K562 (cell line): ENCODE data around the gene RING1. TPM values are rescaled to one million over a fixed set of nuclear protein-coding genes. Genes with fewer than 3 reads are reported as not detected.
A peak's percentile ranks its signal among the peaks of the same experiment; 100 is the strongest.

Source experiments
- ATF6 ChIP-seq: sonication (generic); formaldehyde crosslinking; IDR thresholded peaks from 2 replicates; pipeline ENCODE4 v1.4.0; 2020; ENCODE audit warnings: mild to moderate bottlenecking, missing genetic modification reagents
- BRF1 ChIP-seq: IDR thresholded peaks from 3 replicates; pipeline ENCODE4 v1.6.1; 2011; ENCODE audit warnings: borderline replicate concordance, mild to moderate bottlenecking; ENCODE audit not compliant: insufficient read length; ENCODE audit errors: extremely low read depth
- CBX1 ChIP-seq: sonication (generic); IDR thresholded peaks from 2 replicates; pipeline ENCODE4 v1.6.1; 2016; ENCODE audit warnings: antibody characterized with exemption, low read depth, mild to moderate bottlenecking
- E2F1 ChIP-seq: sonication (generic); formaldehyde crosslinking; IDR thresholded peaks from 2 replicates; pipeline ENCODE4 v1.8.1; 2023; ENCODE audit warnings: mild to moderate bottlenecking, missing genetic modification reagents, moderate library complexity
- ETS2 ChIP-seq: IDR thresholded peaks from 2 replicates; pipeline ENCODE4 v1.6.1; 2016; ENCODE audit warnings: borderline replicate concordance, missing genetic modification characterization, mild to moderate bottlenecking, moderate library complexity, missing compliant biosample characterization; ENCODE audit not compliant: poor library complexity, severe bottlenecking
- FOSL1 ChIP-seq: fragments of 200-800 bp; sonication (Bioruptor generic); conservative IDR thresholded peaks from 2 replicates; pipeline ENCODE4 v1.6.1; 2016; ENCODE audit warnings: missing genetic modification characterization, missing compliant biosample characterization
- GATAD2A ChIP-seq: fragments of 450-650 bp; IDR thresholded peaks from 2 replicates; pipeline ENCODE4 v1.6.1; 2017
- MBD1 ChIP-seq: fragments of 250-450 bp; sonication (Bioruptor Pico); IDR thresholded peaks from 2 replicates; pipeline ENCODE4 v1.8.0; 2022; ENCODE audit warnings: inconsistent platforms
- NFATC3 ChIP-seq: fragments of 450-650 bp; IDR thresholded peaks from 2 replicates; pipeline ENCODE4 v1.6.1; 2017; ENCODE audit warnings: mild to moderate bottlenecking
- SRSF9 ChIP-seq: fragments of 200-400 bp; formaldehyde crosslinking; IDR thresholded peaks from 2 replicates; pipeline ENCODE4 v1.6.1; 2017; ENCODE audit warnings: low read depth, low read length, borderline replicate concordance
- TAL1 ChIP-seq: fragments of 450-650 bp; IDR thresholded peaks from 2 replicates; pipeline ENCODE4 v1.6.1; 2016; ENCODE audit warnings: mild to moderate bottlenecking
- TCF3 ChIP-seq: sonication (generic); formaldehyde crosslinking; IDR thresholded peaks from 2 replicates; pipeline ENCODE4 v1.4.0; 2020; ENCODE audit warnings: mild to moderate bottlenecking, missing genetic modification reagents
- TRIM25 ChIP-seq: fragments of 450-650 bp; IDR thresholded peaks from 2 replicates; pipeline ENCODE4 v1.7.0; 2016; ENCODE audit warnings: borderline replicate concordance
- ZBTB12 ChIP-seq: fragments of 250-450 bp; sonication (Bioruptor Pico); IDR thresholded peaks from 2 replicates; pipeline ENCODE4 v1.4.0; 2020
- ZBTB49 ChIP-seq: sonication (generic); formaldehyde crosslinking; IDR thresholded peaks from 2 replicates; pipeline ENCODE4 v1.8.0; 2022; ENCODE audit warnings: missing genetic modification reagents, mild to moderate bottlenecking, borderline replicate concordance
- polyA plus RNA-seq, 8 experiments: library from polyadenylated mRNA; depleted of rRNA in 4 of 8; stranded (reverse) in 5 of 8; unstranded in 3 of 8; fragments of >200 nt; fragmentation: Nextera tagmentation in 2 of 8; fragmentation: Illumina TruSeq in 1 of 8; extraction: Ambion mirVana in 2 of 8; extraction: Trizol in 1 of 8; gene quantifications; 2 replicates each; pipeline versions ENCODE4 v1.2.1 to v1.2.3, GENCODE V29; 2011 to 2014; ENCODE audit warnings: inconsistent platforms in 1 of 8, missing spikeins in 1 of 8
- total RNA-seq, 7 experiments: library from RNA; depleted of rRNA in 6 of 7; stranded (reverse); fragments of >200 nt in 6 of 7; fragmentation: Illumina TruSeq in 2 of 7; extraction: Trizol in 2 of 7; gene quantifications; 2 replicates each; pipeline versions ENCODE4 v1.2.1 to v1.2.3, GENCODE V29; 2011 to 2021; ENCODE audit warnings: low replicate concordance in 1 of 7

The RING1 gene
- total and polyA plus RNA-seq, 9 of the 15 experiments (the other 6 are each of a cell fraction or from before 2014, with no cell fraction given): 4.2 to 59.1 (median 36.9) TPM

GRCh38 chr6:33248932-33249731, 40.8 kb downstream of the RING1 start (continued):
- no peak for TF ChIP-seq MBD1
- TF ChIP-seq TRIM25: 0 out of 2 replicates have a peak, but pooled peaks have one; percentile 66
- TF ChIP-seq FOSL1: peak; percentile 31; the same call in 1 of the 2 replicates
- TF ChIP-seq SRSF9: no peak
- TF ChIP-seq E2F1 (CRISPR knock-in tag): no peak
- TF ChIP-seq ETS2 (tag): no peak
- TF ChIP-seq NFATC3: no peak
- no peak for TF ChIP-seq TAL1
- TF ChIP-seq ZBTB12 (CRISPR knock-in tag): no peak
- TF ChIP-seq GATAD2A: peak; percentile 54; the same call in 1 of the 2 replicates
- TF ChIP-seq CBX1: peak; percentile 24; the same call in 1 of the 2 replicates
- peak; percentile 21; the same call in 1 of the 2 replicates for TF ChIP-seq TCF3
- no peak for TF ChIP-seq BRF1
- no peak for TF ChIP-seq ZBTB49 (CRISPR knock-in tag)
- no peak for TF ChIP-seq ATF6 (CRISPR knock-in tag)
